ENCODE results near the gene SLC16A6. TPM values are rescaled to one million over a fixed set of nuclear protein-coding genes. Genes with fewer than 3 reads are reported as not detected.

Gene SLC16A6
- total RNA-seq, 4 donors from 2014 or later: 0.66 to 7.1 (median 3.8) TPM

GRCh38 chr17:68328676-68329075 is 37.7 kb upstream of the SLC16A6 start:
- ATAC-seq: no peak
- TF ChIP-seq POLR2A (IDR thresholded peaks at IDR 0.05) (no peak), CTCF (IDR thresholded peaks at IDR 0.05 in 4 of 5, conservative IDR thresholded peaks at IDR 0.05 in 1 of 5) (no peak)
- intact Hi-C loops (cut with DNase I; ENCODE audit: low total_unique reads): no loop called here

GRCh38 chr17:68327823-68328557 is 37.1 kb upstream of the SLC16A6 start:
- H3K4me3 ChIP-seq: no peak overlapping the region
- H3K4me1 ChIP-seq: peaks cover 20 to 24% of the 10 kb centered on the region in 2 donors
- peak overlapping the region in 1 of 4 donors; percentile 99 for H3K27ac ChIP-seq
- H3K9me3 ChIP-seq: no peaks in the 10 kb centered on the region
- ATAC-seq (no peak), DNase-seq (no peak)
- H3K36me3 ChIP-seq: no peaks in the 10 kb centered on the region
- intact Hi-C loops (cut with DNase I; ENCODE audit: low total_unique reads) (no loop called here), in situ Hi-C loops (cut with MboI; ENCODE audit: low sequenced_read_pairs in 4 of 4) (no loop called here)
- peak in 1 of 5 experiments; percentile 18 for TF ChIP-seq CTCF (IDR thresholded peaks at IDR 0.05 in 4 of 5, conservative IDR thresholded peaks at IDR 0.05 in 1 of 5)
- no peak for TF ChIP-seq POLR2A (IDR thresholded peaks at IDR 0.05)
- no peaks in the 10 kb centered on the region for H3K27me3 ChIP-seq

More at GRCh38 chr17:68328676-68329075, 37.7 kb upstream of the SLC16A6 start:
- Histone ChIP-seq H3K27me3 (no peaks in the 10 kb centered on the region), H3K4me3 (no peak overlapping the region), H3K27ac (no peak overlapping the region), H3K9me3 (no peaks in the 10 kb centered on the region), H3K4me1 (peaks cover 14 to 17% of the 10 kb centered on the region in 2 donors), H3K36me3 (no peaks in the 10 kb centered on the region)
- no peak for DNase-seq
- in situ Hi-C loops (cut with MboI; ENCODE audit: low sequenced_read_pairs in 4 of 4): no loop called here

- Histone ChIP-seq H3K4me1 (peaks cover 24 to 29% of the 10 kb centered on the region in 2 donors), H3K27me3 (no peaks in the 10 kb centered on the region), H3K36me3 (no peaks in the 10 kb centered on the region), H3K4me3 (no peak overlapping the region), H3K9me3 (no peaks in the 10 kb centered on the region), H3K27ac (peak overlapping the region; percentile 94 to 99 (median 95))
- no peak for TF ChIP-seq CTCF (IDR thresholded peaks at IDR 0.05 in 4 of 5, conservative IDR thresholded peaks at IDR 0.05 in 1 of 5)
- TF ChIP-seq POLR2A (IDR thresholded peaks at IDR 0.05): no peak
- DNase-seq (no peak), ATAC-seq (no peak)
- intact Hi-C loops (cut with DNase I; ENCODE audit: low total_unique reads) (no loop called here), in situ Hi-C loops (cut with MboI; ENCODE audit: low sequenced_read_pairs in 4 of 4) (no loop called here)
These were observed 35.8 kb upstream of the SLC16A6 start for GRCh38 chr17:68326681-68327080.

- in situ Hi-C loops (cut with MboI; ENCODE audit: low sequenced_read_pairs in 4 of 4): no loop called here
- no peaks in the 10 kb centered on the region for H3K36me3 ChIP-seq
- H3K9me3 ChIP-seq: no peaks in the 10 kb centered on the region
- ATAC-seq (no peak), DNase-seq (peak in 1 of 2 donors; percentile 49)
- H3K4me3 ChIP-seq: no peak overlapping the region
- TF ChIP-seq CTCF (IDR thresholded peaks at IDR 0.05 in 4 of 5, conservative IDR thresholded peaks at IDR 0.05 in 1 of 5) (no peak), POLR2A (IDR thresholded peaks at IDR 0.05) (no peak)
- H3K4me1 ChIP-seq: peaks cover 24 to 29% of the 10 kb centered on the region in 2 donors
- intact Hi-C loops (cut with DNase I; ENCODE audit: low total_unique reads): no loop called here
- peak overlapping the region; percentile 94 to 99 (median 95) for H3K27ac ChIP-seq
- no peaks in the 10 kb centered on the region for H3K27me3 ChIP-seq
These were observed 35.0 kb upstream of the SLC16A6 start for GRCh38 chr17:68325961-68326360.

All from gastrocnemius medialis (tissue), 4 donors.